ENCODE measurements around the gene TLX2. TPM values are rescaled to one million over a fixed set of nuclear protein-coding genes. Genes with fewer than 3 reads are reported as not detected.

TLX2 gene
- total RNA-seq, 3 donors from 2014 or later (not counting 1 experiment from before 2014, with no cell fraction given), result 0.23 to 0.45 TPM; not detected in 1

DNA sequence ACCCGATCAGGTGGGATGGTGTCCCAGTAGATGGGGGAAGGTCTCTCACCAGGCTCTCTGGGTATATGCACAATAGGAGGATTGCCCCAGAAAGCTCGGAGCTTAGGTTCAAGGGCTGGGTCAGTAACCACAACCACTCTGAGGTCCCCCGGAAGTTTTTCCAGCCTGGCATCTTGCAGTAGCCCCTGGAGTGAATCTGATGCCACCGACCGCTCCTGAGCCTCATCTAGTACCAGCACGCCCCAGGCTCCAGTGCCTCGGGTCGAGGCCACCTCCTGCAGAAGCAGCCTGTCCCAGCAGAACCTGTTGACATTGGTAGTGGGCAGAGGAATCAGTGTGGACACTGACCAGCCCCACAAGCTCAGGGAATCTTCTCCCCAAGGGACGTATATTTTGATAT is 9.8 kb downstream of the TLX2 start:
- Histone ChIP-seq H3K4me1 (ENCODE audit: control insufficient read depth, insufficient read depth, low read length) (peaks cover 13% of the 10 kb centered on the region), H3K27me3 (ENCODE audit: control insufficient read depth, insufficient read depth, low read length) (peaks cover 4% of the 10 kb centered on the region), H3K36me3 (ENCODE audit: control insufficient read depth, insufficient read depth, low read length) (peaks cover 27% of the 10 kb centered on the region), H3K4me3 (ENCODE audit: low read length) (no peak overlapping the region), H3K9me3 (ENCODE audit: control insufficient read depth, insufficient read depth, low read length) (no peaks in the 10 kb centered on the region), H3K27ac (ENCODE audit: low read length) (no peak overlapping the region)
- Mint-ChIP-seq H3K9me3 (no peaks in the 10 kb centered on the region), H3K27ac (no peak overlapping the region), H3K4me1 (peaks cover 12 to 16% of the 10 kb centered on the region in 2 donors), H3K4me3 (no peak overlapping the region), H3K27me3 (ENCODE audit: low read depth in 2 of 2) (peaks cover 13 to 18% of the 10 kb centered on the region in 2 donors), H3K36me3 (peaks cover 10% of the 10 kb centered on the region)
- no peak for DNase-seq
- TF ChIP-seq, protein P1, sequence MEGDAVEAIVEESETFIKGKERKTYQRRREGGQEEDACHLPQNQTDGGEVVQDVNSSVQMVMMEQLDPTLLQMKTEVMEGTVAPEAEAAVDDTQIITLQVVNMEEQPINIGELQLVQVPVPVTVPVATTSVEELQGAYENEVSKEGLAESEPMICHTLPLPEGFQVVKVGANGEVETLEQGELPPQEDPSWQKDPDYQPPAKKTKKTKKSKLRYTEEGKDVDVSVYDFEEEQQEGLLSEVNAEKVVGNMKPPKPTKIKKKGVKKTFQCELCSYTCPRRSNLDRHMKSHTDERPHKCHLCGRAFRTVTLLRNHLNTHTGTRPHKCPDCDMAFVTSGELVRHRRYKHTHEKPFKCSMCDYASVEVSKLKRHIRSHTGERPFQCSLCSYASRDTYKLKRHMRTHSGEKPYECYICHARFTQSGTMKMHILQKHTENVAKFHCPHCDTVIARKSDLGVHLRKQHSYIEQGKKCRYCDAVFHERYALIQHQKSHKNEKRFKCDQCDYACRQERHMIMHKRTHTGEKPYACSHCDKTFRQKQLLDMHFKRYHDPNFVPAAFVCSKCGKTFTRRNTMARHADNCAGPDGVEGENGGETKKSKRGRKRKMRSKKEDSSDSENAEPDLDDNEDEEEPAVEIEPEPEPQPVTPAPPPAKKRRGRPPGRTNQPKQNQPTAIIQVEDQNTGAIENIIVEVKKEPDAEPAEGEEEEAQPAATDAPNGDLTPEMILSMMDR (IDR thresholded peaks at IDR 0.05), result no peak
- WGBS (ENCODE audit: insufficient coverage), result 95% methylated on average over 8 of the region's 9 CpGs
- intact Hi-C loops (cut with micrococcal nuclease), result no loop called here
- no peak for ATAC-seq

DNA sequence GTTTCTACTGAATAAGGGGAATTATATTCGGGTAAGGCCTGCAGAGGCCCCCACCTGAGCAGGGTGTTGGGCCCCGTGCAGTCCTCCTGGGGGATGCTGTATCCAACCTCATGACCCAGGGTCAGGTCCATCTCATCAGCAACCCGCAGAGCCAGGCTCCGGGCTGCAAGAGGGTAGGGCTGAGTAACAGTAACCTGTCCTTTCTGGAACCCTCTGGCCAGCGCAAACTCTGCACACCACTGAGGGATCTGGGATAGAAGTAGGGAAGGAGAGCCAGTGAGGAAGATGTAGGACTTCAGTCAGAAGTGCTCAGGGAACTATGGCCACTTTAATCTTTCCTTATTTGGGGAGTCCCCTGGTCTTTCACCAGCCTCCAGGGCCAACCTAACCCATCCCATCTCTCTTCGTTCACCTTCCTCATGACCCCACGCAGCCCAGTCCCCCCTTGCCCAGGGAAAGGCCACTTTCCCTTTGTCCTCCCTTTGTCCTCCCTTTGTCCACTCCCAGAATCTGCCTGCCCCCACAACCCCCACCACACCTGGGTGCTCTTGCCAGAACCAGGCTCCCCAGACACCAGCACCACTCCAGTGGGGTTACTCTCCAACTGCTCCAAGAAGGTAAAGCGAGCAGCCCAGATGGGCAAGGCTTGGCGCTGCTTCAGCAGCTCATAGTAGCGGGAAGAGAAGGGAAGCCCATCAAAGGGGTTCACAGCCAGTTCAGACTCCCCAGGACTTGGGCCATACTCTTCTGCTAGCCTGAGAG is 10.9 kb downstream of the TLX2 start:
- 95% methylated on average over 10 of the region's 10 CpGs for WGBS (ENCODE audit: insufficient coverage)
- H3K4me1 ChIP-seq (ENCODE audit: control insufficient read depth, insufficient read depth, low read length), result peaks cover 15% of the 10 kb centered on the region
- peaks cover 15 to 21% of the 10 kb centered on the region in 2 donors for H3K4me1 Mint-ChIP-seq
- H3K36me3 Mint-ChIP-seq, result peaks cover 10% of the 10 kb centered on the region
- no peak overlapping the region for H3K27ac Mint-ChIP-seq
- DNase-seq (no peak), ATAC-seq (no peak)
- H3K27me3 Mint-ChIP-seq (ENCODE audit: low read depth in 2 of 2), result peaks cover 4 to 7% of the 10 kb centered on the region in 2 donors
- H3K9me3 Mint-ChIP-seq, result no peaks in the 10 kb centered on the region
- intact Hi-C loops (cut with micrococcal nuclease), result no loop called here
- H3K4me3 ChIP-seq (ENCODE audit: low read length), result no peak overlapping the region
- TF ChIP-seq, protein P1 (IDR thresholded peaks at IDR 0.05), result no peak
- H3K9me3 ChIP-seq (ENCODE audit: control insufficient read depth, insufficient read depth, low read length), result no peaks in the 10 kb centered on the region
- peaks cover 3% of the 10 kb centered on the region for H3K27me3 ChIP-seq (ENCODE audit: control insufficient read depth, insufficient read depth, low read length)
- H3K27ac ChIP-seq (ENCODE audit: low read length), result no peak overlapping the region
- H3K36me3 ChIP-seq (ENCODE audit: control insufficient read depth, insufficient read depth, low read length), result peaks cover 27% of the 10 kb centered on the region
- H3K4me3 Mint-ChIP-seq, result no peak overlapping the region

DNA sequence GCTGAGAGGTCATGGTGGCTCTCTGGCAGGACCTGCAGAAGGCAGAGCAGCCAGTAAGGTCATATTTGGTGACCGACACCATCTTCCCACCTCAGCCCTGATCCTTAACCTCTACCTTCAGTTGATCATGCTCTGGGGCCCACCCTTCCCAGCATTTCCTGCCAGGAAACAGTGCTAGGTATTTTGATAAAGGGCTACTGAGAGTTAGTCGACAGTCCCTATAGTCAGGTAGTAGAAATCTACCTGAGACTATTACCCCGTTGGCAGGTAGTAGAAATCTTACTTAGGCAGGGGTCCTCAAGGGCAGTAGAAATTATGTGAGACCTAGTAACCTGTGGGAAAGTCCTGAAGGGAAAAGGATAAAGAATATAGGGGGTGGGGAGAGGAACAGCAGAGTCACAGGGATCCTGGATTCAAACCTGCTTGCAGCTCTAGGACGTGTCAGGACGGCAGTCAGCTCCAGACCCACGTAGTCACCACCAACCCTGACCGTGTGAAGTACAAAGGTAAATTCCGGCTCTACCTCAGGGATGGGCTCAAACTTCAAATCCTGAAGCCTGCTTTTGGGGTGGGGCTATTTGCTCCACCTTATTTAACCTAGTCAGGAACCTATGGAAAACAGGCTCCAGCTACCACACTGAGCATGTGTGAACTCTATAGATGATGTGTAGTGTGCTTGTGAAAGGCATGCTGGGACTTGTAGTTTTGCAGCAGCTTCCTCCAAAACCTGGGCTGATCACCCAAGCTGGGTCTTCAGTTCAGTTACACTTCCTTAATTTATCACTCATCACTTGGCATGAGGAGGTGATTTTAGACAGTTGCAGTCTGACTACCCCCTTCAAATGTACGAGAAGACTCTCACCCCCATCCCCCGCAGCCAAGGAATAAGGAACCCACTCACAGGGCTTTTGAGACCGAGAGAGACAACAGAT is 11.7 kb downstream of the TLX2 start, which contains the start of gene DQX1:
TSS of gene DQX1 (minus strand) at position 515 of the 932 bp plus-strand sequence. CDS start at position 13, 502 bp downstream.
- Histone ChIP-seq H3K27ac (ENCODE audit: low read length) (no peak within 1 kb of the TSS), H3K4me1 (ENCODE audit: control insufficient read depth, insufficient read depth, low read length) (peaks cover 23% of the 10 kb centered on the region), H3K4me3 (ENCODE audit: low read length) (no peak within 1 kb of the TSS), H3K27me3 (ENCODE audit: control insufficient read depth, insufficient read depth, low read length) (no peaks in the 10 kb centered on the region), H3K9me3 (ENCODE audit: control insufficient read depth, insufficient read depth, low read length) (no peaks in the 10 kb centered on the region), H3K36me3 (ENCODE audit: control insufficient read depth, insufficient read depth, low read length) (peaks cover 27% of the 10 kb centered on the region)
- 76% methylated on average over 11 of the region's 11 CpGs for WGBS (ENCODE audit: insufficient coverage)
- peak within 1 kb of the TSS; percentile 11 to 58 for H3K27ac Mint-ChIP-seq
- H3K4me3 Mint-ChIP-seq, result peak within 1 kb of the TSS; percentile 50
- intact Hi-C loops (cut with micrococcal nuclease), result no loop called here
- DNase-seq, result peak in 1 of 2 donors; percentile 60
- TF ChIP-seq, protein P1 (IDR thresholded peaks at IDR 0.05), result no peak
- peaks cover 22 to 29% of the 10 kb centered on the region in 2 donors for H3K4me1 Mint-ChIP-seq
- no peaks in the 10 kb centered on the region for H3K27me3 Mint-ChIP-seq (ENCODE audit: low read depth in 2 of 2)
- H3K36me3 Mint-ChIP-seq, result peaks cover 10% of the 10 kb centered on the region
- no peaks in the 10 kb centered on the region for H3K9me3 Mint-ChIP-seq
- ATAC-seq, result no peak
